HPDE6-E6E7 (cell line): ENCODE data around the gene PARD3.
"Not testable (repeated sequence)": the region's sequence is repeated elsewhere in the genome, so short reads cannot be mapped to it uniquely, and the experiment has no call there.

Experiments
- DNase-seq: peaks from one replicate; pipeline ENCODE4 v3.0.0; 2011; ENCODE audit warnings: missing footprints; ENCODE audit errors: extremely low spot score

The PARD3 gene

DNA sequence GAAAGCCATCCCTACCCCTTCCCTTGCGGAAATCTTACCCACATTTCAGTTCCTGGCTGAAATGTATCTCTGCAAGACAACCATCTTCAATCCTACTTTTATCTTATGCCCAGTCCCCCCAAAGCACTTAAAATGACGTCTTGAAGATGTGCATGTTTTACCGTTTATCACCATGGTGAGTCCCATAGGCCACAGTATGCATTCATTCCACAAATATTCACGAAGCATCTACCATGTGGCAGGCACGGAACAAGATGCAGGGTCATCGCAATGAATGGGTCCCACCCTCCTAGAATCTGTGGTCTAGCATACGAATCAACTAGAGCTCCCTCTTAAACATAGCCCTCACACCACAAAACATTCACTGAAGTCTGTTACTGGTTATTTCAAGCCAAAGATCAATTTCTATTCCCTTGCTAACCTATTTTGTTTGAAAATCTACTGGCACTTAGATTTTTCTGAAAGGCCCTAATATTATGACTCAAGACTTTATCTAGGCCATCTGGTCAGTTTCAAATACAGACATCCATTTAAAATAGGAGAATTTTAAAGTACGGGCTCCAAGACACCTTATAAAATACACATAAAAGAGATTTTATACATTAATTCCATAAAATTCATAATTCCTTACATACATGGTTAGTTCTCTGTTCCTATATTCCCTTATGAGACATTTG lies 99.4 kb downstream of the PARD3 start:
- no peak for DNase-seq

DNA sequence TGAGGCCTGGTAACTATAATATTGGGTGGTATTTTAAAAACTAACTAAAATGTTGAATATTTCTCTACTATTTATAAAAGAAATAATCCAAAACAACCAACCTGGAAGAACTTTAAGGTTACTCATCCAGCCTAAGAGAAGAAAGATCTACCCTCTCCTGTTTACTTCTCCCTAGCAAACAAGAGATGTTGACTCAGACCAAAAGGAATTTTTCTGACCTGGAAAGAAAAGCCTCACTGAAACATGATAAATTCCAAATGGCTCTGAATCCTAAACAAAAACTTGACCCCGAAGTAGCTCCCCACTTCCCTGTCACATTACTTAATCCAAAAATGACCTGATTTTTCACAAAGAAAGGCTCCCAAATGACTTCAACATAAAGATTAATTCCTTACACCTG lies 101.2 kb downstream of the PARD3 start:
- no peak for DNase-seq

DNA sequence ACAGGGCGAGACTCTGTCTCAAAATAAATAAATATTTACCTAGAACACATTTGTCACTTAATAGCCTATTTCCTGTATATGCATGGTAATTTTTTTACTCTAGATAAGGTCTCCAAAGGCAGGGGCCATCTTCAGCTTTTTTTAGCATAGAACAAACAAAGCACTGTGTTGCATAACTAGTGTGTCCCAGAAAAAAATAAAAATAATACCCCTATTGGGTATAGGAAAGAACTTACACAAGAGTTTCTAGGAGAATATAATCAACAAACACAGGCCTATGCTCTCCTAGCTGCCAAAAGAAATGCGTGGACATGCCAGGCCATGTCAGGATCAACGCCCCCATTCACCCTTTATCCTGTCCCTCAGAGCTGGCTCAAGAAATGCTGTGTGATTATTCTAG lies 103.6 kb downstream of the PARD3 start:
- no peak for DNase-seq

DNA sequence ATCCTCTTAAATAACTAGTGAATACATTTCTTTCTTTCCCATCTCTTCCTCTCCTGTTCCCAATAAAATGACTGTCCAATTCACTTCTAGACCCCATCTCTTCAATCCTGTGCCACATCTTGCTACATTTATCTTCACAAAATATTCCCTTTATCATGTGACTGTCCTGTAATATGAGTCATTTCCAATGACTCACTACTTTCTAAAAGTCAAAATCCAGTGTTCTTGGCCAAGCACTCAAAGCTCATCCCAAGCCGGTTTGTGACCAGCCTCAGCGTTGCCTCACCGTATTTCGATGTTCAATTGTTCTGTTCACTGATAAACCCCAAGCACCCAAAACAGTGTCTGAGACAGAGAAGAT lies 104.7 kb downstream of the PARD3 start:
- DNase-seq, result no peak

DNA sequence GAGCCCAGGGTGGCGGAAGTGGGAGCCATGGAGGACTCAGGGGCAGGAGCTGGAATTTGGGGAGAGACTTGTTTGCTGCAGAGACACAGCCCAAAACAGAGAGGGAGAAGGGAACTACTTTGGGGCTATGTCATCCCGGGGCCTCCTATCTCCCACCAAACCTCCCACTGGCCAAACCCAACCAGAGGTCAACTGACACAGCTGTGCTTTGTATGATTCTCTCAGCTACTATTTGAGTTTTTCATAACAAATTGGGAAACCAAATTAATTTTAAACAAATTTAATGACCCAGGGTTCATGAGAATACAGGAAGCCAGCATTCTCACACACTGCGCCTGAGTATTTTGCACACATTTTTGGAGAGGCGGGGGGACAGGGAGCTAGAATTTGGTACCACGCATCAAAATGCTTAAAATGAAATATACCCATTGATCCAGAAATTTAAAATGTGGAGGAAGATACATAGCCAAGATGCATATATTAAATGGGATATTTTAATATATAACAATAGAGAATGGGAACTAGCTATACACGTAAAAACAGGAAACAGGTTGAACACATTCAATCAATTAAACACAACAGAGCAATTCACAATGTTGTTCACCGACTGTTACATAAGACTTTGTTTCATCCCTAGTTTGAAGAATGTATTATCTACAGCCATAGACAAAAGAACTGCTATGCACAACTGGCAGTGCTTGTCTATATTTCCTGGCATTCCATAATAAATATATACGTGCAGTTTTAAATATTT lies 105.3 kb downstream of the PARD3 start:
- no peak for DNase-seq

DNA sequence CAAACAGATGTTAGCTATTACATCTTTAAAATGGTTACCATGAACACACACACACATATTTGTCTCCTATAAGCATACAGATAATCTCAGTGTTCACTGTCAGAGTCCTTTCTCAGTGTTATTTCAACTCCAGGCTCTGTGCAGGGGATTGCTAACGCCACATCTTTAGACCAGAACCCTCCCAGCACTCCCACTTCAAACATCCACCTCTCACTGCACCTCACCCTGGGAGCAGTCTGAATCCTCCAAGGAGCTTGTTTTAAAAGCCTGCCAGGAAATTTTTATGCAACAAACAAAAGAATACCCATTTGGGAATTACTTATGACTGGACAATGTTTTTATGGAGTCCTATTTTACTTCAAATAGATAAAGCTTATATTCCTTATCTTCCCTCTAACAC lies 107.4 kb downstream of the PARD3 start:
- no peak for DNase-seq

GRCh38 chr10:34706992-34707391 lies 108.1 kb downstream of the PARD3 start:
- DNase-seq, result not testable (repeated sequence)

DNA sequence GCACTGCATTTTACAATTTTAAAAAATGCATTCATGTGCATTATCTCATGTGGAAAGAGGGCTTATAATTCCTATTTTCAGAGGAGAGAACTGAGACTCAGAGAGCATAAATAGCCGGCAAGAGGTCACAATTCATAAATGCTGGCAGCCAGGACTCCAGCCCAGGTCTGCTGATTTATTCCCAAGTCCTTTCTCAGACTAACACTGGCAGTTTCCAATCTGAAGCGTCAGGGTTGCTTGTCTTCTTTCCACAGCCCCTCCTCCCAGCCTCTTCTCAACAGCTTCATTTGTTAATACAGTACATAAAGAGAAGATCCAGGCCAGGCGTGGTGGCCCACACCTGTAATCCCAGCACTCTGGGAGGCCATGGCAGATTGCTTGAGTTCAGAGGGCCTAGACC lies 108.9 kb downstream of the PARD3 start:
- DNase-seq, result no peak

GRCh38 chr10:34705563-34705962 lies 109.5 kb downstream of the PARD3 start:
- no peak for DNase-seq

- DNase-seq, result no peak
Observed at GRCh38 chr10:34704526-34705184, 110.4 kb downstream of the PARD3 start.

- no peak for DNase-seq
Observed at GRCh38 chr10:34702982-34703381, 112.1 kb downstream of the PARD3 start.

- DNase-seq, result no peak
Observed at GRCh38 chr10:34702093-34702937, 112.8 kb downstream of the PARD3 start.

DNA sequence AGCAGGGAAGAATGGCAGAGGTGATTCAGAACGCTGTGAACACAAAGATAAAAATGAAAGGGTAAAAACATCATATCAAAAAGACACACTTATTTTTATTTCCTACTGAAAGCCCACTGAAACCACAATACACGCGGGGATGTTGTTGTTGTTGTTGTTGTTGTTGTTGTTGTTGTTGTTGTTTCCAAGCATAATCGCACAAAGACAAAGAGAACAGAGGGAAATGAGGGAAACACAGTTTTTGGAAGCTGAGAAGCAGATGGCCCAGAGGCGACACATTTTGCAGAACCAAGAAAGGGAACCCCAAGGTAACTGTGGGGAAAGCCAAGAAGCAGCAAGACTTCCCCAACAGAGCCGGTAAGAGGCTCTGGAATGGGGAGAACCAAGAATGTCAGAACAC lies 113.9 kb downstream of the PARD3 start:
- DNase-seq, result no peak

DNA sequence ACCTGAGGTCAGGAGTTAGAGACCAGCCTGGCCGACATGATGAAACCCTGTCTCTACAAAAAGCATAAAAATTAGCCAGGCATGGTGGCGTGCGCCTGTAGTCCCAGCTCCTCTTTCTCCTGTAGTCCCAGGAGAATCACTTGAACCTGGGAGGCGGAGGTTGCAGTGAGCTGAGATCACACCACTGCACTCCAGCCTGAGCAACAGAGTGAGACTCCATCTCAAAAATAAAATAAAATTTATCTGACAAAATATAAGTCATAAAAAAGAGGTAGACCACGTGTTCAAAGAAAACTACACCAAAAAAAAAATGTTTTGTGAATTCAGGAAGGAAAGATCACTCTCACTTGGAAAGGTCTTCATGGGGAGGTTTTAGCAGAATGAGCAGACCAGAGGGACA lies 114.3 kb downstream of the PARD3 start:
- not testable (repeated sequence) for DNase-seq

GRCh38 chr10:34699904-34700517 lies 115.1 kb downstream of the PARD3 start:
- no peak for DNase-seq

DNA sequence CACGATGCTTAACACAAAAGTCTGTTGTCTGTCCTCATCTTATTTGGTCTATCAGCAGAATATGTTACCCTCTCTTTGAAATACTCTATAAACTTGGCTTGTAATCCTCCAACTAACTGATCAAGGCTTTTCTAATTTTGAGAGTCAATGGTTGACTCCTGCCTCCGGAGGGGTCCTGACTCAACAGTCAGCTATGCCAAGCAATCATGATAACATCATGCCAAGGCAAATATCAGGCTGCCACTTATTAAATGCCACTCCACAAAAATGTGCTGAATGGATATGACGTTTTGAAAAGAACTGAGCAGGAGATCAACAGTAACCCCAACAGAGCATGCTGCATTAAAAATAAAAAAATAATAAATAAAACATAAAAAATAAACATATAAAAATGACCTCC lies 116.1 kb downstream of the PARD3 start:
- no peak for DNase-seq

DNA sequence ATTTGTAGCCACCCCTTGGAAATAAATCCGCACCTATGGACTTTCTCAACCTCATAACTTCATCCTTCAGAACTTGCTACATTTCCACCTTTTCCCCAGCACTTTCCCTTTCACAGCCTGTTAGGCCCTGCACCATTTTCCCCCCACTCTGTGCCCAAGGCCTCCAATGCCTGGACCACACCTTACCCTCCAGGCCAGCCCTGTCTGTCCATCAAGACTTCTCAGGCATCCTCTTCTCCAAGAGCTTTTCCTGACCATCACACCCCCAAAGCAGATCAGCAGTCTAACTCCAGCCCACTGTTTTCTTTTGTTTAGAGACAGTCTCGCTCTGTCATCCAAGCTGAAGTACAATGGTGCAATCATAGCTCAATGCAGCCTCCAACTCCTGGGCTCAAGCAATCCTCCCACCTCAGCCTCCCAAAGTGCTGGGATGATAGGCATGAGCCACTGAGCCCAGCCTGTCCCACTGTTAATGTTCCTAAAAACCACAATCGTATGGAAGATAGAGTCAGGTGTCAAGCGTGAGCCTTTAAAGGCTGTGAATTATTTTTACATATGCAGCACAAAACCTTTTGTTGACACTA lies 116.8 kb downstream of the PARD3 start:
- DNase-seq, result no peak

GRCh38 chr10:34697351-34698247 lies 117.5 kb downstream of the PARD3 start:
- no peak for DNase-seq

GRCh38 chr10:34696423-34696822 lies 118.7 kb downstream of the PARD3 start:
- peak; percentile 15 for DNase-seq

DNA sequence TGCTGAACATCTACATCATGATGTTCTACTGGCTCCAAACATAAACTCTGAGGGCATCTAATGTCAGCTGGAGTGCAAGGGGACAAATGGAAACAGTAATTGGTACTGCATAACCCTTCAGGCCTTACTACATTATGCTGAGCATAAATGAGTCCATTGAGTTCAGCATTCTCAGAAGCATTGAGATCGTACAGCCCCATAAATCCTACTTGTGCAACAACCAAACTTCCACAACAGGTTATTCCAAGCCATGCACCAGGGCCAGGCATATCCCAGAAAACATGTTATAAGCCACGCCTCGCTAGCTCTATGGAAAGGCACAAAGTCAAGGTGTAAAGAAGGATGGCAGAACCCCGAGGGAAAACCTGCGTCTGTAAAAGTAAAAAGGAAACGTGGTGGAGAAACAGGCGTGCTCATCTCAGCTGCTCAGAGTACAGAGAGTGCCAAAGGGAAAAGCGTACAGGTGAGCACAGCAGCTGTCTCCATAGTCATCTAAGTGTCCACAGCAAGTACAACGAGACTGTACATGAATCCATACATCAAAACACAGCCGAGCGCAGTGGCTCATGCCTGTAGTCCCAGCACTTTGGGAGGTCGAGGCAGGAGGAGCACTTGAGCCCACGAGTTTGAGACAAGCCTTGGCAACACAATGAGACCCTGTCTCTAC lies 124.6 kb downstream of the PARD3 start:
- DNase-seq, result no peak
